ENCODE measurements around the gene ADGRG3.

GRCh38 chr16:57624806-57625500, 43.2 kb upstream of the ADGRG3 start:
- TF ChIP-seq MYC (IDR thresholded peaks at IDR 0.05; ENCODE audit: insufficient read depth, insufficient read length, insufficient replicate concordance, low read length, severe bottlenecking) (no peak), CTCF (IDR thresholded peaks at IDR 0.05 in 2 of 3, conservative IDR thresholded peaks at IDR 0.05 in 1 of 3; ENCODE audit: control insufficient read depth in 2 of 3, extremely low read depth in 1 of 3, insufficient read depth in 1 of 3, low read depth in 3 of 3, low read length in 3 of 3) (no peak), PRDM15 (CRISPR knock-in tag; IDR thresholded peaks at IDR 0.05) (no peak)
